AG08395 (cell line): ENCODE data around the gene PLXNA4.

Experiments used
- DNase-seq: peaks from one replicate; pipeline ENCODE4 v3.0.0; 2012; ENCODE audit warnings: mixed read lengths, low spot score

The PLXNA4 gene

DNA sequence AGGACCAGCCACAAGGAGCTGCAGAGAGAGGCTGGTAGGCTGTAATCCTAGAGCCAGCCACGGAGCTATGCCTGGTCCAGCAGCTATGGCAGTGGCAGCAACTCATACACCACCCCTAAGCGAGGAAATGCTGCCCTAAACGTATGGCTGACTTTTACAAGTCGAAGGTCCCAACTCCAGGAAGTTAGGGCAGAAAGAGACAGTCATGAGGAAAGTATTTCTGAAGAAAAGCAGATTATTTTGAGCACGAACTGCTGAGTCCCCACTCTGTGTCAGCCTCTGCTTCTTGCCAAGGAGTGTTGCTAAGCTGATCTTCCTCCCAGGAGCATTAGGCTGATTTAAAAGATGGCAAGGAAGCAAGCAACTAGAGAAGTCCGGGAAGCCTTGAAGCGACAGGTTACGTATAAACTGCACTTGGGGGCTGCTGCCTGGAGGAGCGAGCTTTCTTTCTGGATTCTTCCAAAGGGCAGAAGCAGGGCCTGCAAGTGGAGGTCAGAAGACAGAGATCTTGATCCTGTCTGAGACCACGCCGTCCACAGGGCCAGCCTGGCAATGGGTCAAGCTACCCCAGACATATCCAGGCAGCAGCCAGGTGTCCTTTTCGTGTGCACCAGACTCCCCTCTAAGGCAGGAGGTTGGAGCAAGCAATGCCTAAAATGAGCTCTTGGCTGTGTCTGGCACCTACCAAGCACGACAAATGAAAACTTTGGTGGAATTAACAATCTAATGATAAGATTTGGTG is 39.4 kb downstream of the PLXNA4 start:
- peak; percentile 76 for DNase-seq

DNA sequence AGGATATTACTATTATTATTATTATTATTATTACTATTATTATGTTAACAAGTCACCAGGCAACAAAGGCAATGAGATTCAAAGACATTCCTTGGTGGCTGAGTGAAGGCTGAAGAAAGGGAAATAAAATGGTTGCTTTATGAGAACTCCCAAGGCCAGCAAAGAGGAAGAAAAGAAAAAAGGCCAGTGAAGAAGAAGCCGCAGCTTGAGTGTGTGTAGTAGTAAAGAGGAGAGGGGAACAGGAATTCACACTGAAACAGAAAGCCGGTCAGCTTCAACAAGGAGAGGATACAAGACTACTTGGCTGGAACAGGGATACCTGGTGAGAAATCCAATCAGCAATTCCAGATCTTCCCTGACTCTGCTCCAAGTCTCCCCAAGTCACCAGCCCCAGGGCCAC is 42.4 kb downstream of the PLXNA4 start:
- no peak for DNase-seq

DNA sequence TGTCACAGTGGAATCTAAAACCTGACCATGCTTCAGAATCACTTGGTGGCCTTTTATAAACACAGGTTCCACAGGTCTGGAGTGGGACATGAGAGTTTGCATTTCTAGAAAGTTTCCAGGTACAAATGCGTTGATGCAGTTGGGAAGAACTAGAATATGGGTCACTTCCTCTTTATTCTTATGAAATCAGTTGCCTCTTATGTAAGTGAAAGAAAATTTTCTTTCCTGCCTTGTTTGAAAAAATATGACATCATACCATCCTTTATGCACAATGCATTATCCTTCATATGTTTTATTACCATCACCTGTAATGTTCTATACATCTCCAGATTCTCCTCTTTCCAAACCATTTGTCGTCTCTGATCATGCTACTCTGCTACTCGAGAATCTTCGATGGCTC is 44.0 kb downstream of the PLXNA4 start:
- no peak for DNase-seq

DNA sequence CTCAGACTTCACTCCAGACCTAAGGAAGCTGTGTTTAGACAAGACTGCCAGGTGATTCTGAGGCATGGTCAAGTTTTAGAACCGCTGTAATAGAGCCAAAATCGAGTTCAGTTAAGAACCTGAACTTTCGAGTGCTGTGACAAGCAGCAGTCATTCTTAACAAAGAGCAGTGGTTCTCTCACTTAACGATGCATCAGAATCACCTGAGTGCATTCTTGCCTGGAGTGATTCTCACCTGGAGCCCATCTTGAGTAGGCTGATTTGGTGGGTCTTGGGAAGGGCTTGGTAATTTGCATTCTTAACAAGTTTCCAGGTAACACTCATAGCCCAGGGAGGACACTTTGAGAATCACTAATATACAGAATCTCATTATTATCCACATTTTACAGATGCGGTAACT is 44.7 kb downstream of the PLXNA4 start:
- DNase-seq = no peak

DNA sequence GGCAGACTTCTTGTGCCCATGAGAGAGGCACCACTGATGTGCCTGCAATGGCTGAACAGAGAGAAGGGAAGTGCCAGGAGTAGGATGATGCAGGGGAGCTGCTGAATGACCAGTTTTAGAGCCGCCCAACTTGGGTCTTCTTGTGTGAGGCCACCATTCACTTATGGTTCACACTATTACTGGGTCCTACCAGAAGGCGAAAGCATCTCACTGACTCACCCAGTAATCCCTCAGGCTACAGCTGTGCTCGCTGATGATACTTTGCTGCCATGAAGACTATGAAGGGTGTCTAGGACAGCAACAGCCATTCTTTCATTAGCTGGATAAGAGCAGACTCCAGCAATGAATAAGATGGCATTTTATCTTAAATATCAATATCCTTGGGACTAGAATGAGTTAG is 47.6 kb downstream of the PLXNA4 start:
- no peak for DNase-seq

DNA sequence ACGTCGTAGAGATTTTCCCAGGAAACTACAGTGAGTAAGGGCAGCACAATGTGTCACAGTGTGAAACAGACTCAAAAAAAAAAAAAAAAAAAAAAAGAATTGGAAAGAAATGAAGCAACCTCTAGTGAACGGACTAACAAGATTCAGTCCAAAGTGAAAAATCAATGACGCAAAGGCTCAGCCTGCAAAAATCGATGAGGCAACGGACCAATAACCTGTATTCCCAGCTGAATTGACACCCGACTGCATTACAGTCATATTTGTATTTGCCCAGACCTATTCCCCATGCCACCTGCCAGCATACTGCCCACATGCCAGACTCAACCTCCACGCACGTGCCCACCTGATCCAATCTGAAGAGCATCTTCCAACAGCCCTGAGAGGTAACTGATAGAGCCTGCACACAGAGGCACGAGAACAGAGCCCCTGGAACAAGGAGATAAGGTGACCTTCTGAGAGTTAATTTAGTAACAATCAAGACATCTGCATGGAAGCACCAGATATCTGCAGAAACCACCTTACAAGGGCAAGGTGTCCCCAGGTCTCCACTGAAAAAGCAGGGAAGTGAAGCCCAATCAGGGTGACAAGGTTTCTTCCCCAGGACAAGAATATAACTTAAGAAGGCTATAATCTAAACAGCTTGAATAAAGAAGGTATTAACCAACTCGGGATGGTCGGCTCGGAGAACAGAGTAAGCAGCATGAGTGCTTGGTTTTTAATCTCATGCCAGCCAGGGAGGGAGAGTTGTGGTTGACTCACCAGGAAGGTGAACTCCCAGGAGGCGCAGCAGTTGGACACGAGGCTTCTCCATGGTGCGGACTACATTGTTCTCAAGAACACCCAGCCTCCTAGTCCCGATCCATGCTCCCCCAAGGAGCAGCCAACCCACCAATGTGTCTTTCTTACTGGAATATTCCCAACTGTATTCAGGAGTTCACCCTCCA is 48.5 kb downstream of the PLXNA4 start:
- DNase-seq = no peak

DNA sequence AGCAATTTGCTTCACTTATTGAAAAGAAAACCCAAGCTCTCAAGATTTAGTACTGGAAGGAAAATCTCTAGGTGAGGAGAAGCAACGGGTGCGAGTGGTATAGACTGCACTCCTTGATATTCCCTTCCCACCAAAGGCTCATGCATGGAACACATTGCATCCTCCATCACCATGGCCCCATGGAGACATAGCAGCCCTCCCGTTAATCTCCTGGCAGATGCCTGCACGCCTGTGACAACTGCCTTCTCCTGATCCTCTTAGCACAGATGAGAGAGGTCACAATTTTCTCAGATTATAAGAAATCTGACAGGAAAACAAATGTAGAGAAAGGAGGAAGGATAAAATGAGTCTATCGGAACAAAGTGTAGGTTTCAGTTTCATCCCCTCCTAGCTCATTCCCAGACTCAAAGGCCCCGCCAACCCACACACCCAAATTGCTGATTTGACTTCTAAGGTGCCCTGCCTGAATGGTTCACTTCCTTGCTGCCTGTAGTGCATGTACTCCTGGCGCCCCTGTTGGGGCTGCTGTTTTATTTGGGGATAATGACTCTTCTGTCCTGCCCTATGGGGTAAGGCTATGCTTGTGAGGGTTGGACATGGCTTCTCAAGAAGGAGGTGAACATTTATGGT is 50.0 kb downstream of the PLXNA4 start:
- no peak for DNase-seq

DNA sequence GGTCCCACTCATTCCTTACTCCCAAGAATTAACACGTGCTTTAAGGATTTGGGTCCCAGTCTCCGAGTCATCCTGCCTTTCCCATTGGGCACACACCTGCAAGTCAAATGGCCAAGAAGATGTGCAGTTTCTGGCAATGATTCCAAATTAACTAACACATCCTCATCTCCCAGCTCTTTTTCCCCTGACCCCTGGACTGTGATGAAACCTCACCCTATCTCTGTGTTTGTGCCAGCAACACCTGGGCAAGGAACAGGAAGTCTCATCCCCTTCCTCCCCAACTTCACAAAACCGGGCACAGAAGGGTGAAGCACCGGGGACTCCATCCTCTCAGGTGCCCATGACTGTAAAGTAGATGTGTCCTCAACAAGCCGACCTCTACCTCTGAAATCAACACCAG is 54.8 kb downstream of the PLXNA4 start:
- DNase-seq = no peak

DNA sequence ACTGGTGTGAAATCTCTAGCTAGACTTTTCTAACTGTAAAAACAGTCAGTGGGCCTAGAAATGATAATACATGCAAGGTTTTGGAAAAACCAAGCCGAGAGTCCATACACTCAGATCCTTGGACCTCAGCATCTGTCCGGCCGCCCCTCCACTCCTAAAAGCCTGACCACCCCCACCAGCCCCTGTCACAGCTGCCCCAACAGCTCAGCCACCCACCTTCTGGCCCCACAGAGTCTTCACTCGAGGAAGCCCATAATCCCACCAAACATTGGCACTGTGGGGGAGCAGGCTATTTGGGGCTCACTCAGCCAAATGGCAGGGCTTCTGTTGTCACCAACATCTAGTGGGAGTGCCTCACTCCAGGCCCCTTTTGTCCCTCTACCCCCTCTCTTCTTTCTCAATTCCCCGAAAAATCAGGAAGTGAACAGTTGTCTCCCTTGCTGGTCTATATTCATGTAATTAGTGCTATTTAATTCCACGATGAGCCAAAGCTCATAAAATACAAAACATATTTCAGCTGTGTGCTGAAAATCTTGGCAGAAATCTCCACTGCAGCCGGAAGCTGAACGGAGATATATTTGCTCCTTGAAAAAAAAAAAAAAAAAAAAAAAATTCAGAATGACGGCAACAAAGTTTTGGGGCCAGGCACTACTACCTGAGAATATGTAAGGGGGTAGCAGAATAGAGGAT is 55.5 kb downstream of the PLXNA4 start:
- no peak for DNase-seq

DNA sequence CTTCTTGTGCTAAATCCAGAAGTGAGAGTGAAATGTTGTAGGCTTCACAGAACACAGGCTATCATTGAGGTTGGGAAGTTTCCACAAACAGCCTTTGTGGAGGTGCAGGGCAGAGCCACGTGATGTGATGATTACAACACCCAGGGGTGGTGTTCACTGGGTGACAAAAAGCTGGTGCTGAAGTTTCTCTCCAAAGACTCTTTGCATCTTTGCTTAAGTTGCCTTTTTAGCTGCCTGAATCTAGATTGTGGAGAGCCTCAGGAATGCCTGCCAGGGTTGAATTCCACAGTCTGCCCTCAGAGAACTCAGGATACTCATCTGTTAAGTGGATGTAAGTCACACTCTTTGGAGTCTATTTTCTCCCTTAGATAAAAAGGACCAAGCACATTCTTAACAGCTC is 56.3 kb downstream of the PLXNA4 start:
- peak; percentile 26 for DNase-seq

DNA sequence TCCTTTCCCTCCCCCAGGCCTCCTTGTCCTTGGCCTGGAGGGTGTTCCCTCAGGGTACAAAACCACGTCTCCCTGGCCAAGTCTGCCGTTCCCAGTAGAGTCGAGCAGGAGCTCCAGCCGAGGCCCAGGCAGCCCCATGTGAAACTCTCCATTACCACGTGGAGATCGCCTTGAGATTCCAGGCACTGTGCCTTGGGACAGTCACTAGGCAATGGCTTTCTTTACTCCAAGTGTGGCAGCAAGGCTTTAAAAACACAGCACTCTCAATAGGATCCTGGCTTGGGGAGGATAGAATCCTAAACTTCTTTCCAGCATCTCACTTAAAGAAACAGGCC is 57.5 kb downstream of the PLXNA4 start:
- no peak for DNase-seq

DNA sequence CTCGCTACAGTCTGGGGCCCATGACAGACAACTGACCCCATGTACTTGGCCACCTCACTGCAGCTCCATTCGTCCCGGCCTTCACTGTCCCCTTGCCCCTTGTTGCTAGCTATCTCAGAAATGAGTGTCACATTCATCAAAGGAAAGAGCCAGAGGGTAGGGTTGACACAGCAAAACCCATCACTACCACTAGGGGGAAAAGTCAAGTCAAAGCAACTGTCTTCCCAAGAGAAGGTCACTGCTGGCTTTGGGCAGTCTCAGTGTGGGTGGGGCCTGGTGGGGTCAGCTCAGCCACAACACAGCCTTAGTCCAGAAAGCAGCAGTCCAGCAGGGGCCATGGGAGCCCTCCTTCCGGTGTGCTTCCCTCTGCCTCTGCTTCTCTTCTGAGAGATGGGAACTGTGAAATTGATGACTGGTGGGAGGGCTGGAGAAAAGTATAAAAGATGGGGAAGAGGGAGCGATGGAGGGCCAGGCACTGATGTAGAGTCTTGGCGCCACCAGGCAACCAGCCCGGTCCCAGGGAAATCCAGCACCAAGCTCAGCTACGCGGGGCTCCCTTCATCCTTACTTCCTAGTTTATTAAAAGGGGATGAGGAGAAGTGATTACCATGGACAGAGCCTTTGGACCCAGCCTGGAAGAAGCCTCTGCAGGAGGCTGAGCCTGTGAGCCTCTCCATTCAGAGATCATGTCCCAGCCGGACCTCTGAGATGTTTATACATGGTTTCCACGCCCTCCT is 58.0 kb downstream of the PLXNA4 start:
- DNase-seq = peak; percentile 21

DNA sequence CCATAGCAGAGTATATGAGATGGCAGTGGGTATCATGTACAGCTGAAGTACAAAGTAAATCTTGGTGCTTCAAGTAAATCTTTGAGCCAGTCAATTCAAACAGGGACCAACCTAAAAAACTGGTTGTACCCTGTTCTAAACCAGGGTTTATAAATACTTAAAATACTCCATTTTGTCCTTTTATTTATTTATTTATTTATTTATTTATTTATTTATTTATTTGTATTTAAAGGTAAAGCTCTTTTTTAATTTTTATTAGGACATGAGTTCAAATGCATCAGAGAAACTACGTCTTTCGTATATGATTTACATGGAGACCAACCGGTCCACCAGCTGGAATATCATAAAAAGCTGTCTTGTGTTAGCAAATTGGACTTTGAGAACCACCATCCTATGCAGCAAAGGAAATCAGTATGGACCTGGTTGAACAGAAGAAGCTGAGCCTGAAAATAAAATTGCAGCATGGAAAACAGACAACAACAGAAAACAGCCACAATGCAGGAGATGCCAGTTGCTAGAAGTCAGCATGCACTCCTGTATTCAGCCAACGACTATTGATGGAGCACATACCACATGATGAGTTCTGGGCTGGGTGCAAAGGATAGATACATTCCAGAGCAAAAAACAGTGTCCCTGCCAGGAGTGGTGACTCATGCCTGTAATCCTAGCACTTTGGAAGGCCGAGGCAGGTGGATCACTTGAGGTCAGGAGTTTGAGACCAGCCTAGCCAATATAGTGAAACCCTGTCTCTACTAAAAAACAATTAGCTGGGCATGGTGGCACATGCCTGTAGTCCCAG is 60.0 kb downstream of the PLXNA4 start:
- peak; percentile 84 for DNase-seq

DNA sequence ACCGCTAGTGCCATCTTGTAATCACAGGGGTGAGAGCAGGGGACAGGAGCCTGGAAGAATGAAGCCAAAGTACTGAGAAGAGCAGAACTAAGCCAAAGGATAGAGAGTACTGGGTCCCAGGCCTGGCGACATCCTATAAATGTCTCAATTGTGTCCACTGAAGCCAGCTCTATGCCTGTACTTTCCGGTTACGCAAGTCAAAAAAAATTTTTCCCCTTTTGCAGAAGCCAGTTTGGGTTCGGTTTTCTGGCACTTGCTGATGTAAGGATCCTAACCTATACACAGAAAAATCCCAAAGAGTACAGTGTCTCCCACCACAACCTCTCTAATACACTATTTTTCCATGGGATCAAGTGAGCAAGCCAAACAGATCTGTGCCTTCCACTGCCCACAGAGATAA is 61.1 kb downstream of the PLXNA4 start:
- DNase-seq = no peak

DNA sequence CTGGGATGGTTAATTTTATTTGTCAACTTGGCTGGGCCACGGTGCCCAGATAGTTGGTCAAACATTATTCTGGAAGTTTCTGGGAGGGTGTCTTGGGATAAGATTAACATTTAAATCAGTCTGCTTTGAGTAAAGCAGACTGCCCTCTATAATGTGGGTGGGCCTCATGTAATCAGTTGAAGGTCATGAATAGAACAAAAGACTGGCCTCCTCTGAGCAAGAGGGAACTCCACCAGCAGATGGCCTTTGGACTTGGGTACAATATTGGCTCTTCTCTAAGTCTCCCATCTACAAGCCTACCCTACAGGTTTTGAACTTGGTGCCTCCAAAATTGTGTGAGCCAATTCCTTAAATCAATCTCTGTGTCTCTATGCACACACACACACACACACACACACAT is 61.8 kb downstream of the PLXNA4 start:
- no peak for DNase-seq

DNA sequence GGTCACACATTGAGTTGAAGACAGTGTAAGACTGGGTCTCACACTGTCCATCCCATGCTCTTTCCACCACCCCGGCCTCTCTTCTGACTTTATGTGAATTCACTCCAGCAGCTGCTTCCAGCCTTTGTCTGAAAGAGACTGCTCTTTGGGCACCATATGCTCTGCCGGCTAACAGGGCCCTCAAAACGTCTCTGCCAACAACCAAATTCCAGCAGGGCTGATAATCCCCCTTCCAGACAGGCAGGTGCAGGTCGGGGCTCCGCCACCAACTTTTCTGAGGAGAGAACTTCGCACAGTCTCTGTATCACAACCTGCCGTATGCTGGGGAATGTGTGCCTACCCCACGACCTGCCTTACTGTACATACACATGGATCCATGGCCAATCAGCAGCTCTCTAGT is 64.3 kb downstream of the PLXNA4 start:
- no peak for DNase-seq

DNA sequence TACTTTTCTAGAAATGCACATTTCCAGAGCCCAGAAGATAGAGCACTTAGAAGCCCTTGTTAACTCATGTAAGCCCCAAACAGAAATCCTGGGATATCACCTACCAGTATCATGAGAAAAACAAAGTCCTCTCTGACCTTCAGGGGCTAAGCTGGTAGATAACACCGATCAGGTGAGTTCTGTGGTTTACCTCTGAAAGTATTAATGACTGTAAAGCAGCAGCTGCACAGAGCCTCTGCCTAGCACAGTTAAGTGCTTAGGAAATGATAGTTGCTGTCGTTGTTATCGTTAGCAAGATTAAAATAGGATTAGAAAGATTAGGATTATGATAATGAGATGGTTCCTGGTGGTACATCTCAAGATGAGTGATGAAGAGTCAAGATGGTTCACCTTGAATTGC is 64.9 kb downstream of the PLXNA4 start:
- no peak for DNase-seq

DNA sequence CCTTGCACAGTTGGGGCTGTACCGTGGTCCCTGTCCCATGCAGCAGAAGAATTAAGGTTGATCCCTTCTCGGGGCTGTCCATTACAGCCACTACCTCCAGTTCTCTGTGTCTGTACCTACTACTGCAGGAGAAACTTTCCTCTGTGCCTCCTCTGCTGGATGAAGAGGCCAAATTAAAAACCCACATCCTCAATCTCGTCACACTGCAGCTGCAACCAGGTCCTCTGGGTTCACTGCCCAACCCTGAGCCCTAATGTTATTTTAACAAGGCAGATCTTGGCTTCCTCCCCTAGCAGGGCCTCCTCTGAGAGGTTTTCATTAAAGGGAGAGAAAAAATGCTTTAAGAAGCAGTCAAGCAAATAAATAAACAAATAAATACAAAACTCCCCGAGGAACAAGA is 66.6 kb downstream of the PLXNA4 start:
- DNase-seq = no peak

DNA sequence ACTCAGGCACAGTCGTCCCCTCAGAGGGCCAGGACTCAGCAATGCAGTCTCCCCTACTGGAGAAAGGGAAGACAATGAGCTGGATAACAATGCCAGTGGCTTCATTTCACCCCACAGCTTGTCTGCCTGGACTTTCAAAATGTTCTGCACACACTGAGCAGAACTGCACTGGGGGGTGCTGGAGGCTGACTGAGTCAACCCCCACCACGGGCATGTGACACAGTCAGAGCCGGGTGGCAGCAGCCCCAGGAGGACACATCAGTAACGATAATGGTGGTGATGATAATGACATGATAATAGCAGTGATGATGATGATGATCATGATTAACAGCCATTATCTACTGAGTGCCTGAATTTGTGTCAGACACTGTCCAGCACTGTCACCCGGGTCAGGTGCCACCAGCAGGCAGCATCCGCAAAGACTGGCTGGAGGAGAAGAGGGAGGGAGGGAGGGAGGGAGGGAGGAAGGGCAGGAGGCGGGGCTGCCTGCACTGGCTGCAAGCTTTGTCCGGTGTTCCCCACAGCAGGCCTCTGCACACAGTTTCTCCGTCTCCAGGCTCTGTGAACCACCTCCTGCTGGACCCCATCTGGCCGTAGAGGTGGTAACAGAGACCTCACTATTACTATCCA is 67.4 kb downstream of the PLXNA4 start:
- DNase-seq = no peak

DNA sequence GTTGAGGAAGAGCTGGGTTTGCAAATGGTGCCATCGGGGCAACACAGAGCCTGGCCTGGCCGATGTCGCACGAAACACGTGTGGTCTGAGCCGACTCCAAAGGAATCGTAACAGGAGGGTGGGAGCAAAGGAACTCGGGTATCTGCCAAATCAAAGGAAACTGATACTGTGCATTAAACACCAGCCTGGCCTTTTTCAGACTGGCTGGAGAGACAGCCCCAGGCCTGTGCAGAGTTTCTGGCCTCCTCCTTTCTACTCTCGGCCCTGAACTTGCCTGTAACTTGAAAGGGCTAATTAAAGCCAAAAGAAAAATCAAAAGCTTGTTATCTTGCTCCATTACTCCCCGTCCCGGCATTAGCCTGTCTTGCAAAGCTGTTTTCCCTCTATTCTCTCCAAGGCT is 71.4 kb downstream of the PLXNA4 start:
- no peak for DNase-seq
